GM19239 (cell line): ENCODE results near the gene CTNNBL1.

Experiments
- DNase-seq: peaks from one replicate; pipeline ENCODE4 v3.0.0; 2011; ENCODE audit warnings: low spot score; ENCODE audit not compliant: insufficient read length
- FAIRE-seq: peaks from 2 replicates; lab custom pipeline; 2011; peaks lifted over from hg19 to GRCh38; lab: Jason Lieb, UNC

Gene CTNNBL1

DNA sequence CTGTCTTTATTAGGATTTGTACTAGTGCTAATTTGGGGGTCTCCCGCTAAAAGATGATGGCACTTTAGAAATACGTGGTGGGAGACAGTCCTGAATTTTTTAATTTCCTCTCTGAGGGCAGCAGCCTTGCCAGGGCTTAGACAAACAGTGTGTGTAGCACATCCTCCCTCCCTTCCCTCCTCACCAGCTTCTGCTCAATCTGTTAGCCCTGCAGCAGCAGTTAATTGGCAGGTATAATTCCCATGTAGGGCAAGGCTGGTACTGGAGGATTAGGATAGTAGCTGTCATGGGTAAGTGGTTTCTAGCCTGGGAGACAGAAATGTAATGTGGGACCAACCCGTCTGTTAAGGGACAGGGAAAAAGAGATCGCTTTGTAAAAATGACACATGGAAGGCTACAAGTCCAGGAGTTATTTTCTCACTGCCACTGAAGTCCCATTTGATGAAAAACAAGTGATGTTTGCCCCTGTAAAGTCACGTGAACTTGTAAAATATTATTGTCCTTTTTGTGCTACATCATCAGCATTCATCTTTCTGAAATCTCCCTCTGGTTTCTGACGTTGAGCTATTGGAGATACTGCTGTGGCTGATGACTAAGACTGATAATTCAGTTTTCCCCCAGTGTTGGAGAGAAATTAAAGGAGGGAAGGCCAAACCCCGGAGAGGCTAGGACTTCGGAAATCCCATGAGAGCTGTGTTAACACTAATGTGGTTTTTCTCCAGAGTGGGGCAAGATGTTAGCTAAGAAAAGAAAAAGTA lies 40.6 kb downstream of the CTNNBL1 start:
- no peak for DNase-seq
- FAIRE-seq = no peak

DNA sequence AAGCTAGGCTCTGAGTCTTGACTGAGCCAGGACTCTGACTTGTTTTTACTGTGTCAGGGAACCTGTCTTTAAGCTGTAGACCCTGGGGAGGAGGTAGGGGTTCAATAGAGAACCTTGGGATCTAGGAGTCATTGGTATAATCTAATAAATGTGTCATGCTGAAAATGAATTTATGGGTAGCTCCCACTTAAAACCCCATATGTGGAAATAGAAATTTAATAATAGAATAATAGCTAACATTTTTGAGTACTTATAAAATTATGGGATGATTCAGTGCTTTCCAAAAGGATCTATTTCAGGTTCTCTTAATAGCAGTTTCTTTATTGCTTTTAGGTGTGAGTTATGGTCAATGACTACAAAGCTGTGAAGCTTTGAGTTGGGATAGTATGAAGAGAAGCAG lies 41.7 kb downstream of the CTNNBL1 start:
- DNase-seq (no peak), FAIRE-seq (no peak)

DNA sequence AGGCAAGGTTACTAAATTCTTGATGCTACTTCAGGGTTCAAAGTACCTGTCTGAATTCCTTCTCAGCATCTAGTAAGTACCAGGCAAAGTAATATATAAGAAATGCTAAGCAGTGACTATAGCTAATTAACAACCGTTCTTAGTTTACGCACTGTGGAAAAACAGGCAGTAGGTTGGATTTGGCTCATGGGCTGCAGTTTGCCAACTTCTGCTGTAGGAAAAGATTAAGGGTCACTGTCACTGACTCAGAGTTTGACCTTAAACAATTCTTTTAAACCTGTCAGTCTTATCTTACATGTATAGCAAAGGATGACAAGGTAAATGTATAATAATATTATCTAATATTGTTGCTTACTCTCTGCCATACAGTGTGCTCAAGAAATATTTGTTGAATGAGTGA lies 42.3 kb downstream of the CTNNBL1 start:
- no peak for FAIRE-seq
- no peak for DNase-seq

DNA sequence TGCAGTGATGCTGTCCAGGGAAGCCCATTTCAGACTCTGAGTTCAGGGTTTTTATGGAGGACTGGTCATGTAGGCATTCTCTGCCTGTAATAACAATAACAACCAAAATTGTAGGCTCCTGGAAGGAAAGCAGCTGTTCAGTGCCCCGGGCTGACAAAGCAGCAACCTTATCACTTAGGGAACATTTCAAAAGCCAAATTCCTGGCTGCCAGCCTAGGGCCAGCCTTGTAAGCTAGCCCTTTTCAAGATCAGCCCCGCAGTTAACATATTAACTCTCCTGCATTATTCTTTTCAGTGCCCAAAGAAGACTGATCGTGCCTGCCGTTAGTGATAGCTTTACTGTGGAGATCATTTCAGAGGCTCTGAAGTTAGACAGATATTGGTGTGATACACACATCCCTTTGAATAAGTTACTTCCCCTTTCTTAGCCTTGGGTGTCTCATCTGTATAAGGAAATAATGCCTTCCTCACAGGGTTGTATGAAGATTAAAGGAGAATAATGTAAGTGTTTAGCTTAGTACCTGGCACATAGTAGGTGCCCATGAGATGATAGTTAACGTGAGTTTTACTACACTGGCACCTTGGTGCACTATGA lies 44.1 kb downstream of the CTNNBL1 start:
- FAIRE-seq (no peak), DNase-seq (no peak)

DNA sequence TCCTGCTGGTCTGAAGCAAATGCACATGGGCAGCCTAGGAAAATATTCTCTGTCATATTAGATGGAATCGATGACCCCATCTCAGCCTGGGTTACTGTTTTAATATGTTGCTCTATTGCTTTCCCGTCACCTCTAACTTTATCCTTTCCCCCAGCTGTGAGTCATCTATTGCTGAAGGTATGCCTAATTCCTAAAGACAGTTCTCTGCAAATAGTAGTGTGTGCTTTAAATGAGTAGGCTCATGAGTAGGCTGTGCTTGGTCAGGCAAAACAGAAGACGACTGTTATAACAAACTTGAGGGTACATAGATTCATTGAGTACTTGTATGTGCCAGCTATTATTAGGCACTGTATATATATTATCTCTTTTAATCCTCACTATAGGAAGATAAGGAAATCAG lies 47.2 kb downstream of the CTNNBL1 start:
- FAIRE-seq = no peak
- DNase-seq = no peak

DNA sequence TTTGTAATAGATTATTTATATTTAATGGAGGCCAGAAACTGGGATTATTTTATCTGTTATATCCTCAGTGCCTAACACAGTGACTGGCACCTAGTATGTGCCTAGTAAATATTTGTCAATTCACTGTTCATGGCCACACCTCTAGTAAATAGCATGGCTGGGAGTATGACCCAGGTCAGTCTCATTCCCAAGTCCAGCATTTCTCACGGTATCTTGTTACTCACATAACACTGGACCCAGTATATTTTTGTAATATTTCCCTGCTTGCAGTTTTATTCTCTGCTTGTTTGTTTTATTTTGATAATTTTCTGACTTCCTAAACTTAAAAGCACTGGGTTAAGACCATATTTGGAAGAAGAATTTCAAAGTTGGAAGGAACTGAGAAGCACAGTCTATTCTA lies 47.7 kb downstream of the CTNNBL1 start:
- FAIRE-seq (no peak), DNase-seq (no peak)

DNA sequence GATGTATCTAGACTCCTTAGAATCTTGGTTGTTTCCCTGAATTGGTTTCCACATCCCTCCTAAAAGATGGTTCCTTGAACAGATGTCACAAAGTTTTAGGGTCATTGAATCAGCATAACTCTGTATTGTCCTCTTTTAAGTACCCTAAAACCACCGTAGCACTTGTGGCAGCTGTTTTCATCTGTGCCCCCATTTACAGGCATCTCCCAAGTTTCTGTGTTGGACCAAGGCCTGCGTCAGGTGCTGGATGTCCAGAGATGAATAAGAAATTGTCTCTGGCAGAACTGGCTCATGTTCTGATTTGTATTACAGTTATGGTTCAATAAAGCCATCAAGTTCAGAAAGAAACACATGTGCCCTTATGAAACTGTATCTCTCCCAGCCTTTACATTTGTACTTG lies 48.3 kb downstream of the CTNNBL1 start:
- FAIRE-seq (no peak), DNase-seq (no peak)

DNA sequence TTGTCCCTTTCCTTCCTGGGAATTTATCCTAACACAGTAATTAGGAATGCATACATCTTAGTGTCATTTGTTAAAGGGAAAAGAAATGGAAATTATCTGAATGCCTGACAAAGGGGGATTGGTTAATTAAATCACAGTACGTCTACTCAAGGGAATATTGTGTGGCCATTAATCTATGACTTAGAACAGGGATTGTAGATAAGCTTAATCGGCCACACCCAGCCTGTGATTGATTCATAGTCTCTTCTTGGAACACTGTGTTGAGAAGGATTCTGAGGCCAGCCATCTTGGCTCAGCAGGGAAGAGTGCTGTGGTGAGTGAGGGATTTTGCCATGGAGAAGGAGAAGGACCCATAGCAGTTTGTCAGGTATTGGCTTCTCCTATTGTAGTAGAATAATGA lies 50.5 kb downstream of the CTNNBL1 start:
- no peak for DNase-seq
- no peak for FAIRE-seq

DNA sequence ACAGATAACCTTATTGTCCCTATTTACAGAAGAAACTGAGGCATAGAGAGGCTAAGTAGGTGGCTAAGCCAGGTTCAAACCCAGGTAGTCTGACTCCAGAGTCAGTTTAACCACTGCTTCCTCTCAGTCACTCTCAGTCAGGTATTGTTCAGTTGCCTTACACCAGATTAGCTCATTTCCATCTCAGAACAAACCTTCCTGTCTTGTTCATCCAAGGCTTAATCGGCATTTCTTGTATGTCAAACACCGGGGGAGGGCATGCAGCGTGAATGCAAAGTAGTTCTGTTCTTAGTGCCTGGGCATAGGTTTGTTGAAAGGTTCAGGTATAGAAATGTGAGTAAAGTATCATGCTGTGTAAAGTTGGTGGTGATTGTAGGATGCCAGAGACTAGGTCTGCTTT lies 51.7 kb downstream of the CTNNBL1 start:
- no peak for DNase-seq
- no peak for FAIRE-seq

DNA sequence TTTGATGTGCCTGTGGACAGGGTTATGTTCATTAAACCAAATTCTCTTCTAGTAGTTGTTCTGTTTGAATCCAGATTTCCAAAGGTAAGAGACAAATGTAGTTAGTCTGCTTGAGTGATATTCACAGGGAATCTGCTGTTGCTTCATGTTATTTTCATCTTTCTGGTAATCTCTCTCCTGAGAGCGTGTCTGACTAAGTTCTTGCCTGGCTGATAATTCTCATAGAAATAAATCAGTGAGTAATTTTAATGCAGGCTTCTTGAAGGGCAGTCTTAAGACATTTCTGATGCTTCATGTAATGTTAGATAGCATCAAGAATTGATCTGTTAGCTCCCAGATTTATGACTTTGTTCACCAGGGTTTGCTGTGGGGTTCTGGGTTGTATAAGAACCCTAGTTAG lies 54.2 kb downstream of the CTNNBL1 start:
- DNase-seq (no peak), FAIRE-seq (no peak)

DNA sequence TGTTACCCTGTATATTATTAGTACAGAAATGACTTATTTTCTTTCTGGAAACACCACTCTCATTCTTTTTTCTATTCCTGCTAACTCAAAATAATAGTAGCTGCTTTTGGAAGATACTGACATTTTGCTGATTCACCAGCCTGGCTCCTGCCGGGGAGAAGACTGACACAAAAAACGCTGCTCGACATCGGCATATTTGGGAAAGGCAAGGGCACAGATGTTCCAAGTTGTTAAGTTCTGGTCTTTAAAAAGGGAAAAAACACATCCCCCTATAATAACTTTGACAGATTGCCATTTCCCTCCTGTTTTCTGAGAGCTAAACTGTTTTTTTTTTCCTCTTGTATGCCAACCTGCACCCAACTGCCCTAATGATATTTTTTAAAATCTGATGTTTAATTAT lies 55.4 kb downstream of the CTNNBL1 start:
- DNase-seq (no peak), FAIRE-seq (no peak)

DNA sequence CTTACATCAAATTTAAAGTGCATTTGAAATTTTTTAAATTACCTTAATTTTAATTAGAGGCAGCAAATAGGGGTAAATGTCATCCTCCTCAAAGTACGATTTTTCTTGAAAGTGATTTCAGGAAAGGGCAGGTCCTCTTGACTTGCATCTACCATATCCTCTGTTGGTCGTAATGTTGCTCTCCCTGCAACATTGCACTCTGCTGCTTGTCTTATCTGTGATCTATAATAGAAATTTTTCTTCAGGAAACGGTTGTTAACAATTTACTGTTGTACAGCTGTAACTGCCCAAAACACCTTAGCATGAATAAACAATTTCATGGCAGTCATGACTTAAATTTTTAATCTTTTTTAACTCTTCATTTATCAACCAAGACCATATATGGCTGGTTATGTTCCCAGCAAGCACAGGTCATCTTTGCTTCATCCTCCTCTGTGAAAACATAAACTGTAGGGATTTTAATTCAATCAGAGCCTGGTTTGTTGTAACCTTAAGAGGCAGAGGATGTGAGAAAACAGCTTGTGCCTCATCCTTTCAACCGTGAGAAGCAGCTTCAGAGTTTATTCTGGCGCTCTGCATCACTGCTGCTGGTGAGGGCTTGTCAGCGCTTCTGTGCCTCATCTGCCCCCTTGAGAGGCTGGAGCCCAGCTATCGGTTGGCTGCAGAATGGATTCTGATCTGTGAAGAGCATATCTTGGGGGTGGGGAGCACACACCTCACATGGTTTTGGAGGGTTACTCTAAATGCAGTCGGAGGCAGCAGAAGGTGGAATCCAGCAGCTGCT lies 56.0 kb downstream of the CTNNBL1 start:
- FAIRE-seq (peak; percentile 45), DNase-seq (no peak)

DNA sequence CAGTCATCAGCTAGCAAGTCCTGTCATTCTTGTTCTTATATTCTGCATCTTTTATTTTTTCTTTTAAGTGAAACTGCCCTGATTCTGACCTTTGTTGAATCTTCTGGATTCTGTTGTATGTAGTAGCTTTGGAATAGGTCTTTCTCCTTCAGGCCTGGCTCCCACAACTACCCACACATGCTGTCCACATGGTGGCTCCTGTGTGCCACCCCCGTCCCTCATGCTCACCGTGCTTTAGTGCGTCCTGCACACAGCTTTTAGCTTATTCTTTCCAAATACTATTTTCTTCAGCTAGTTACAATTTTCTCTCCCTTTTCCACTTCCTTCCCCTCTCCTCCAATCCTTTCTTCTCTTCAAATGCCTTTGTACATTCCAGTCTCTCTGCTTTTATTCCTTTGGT lies 61.8 kb downstream of the CTNNBL1 start:
- FAIRE-seq (no peak), DNase-seq (no peak)

DNA sequence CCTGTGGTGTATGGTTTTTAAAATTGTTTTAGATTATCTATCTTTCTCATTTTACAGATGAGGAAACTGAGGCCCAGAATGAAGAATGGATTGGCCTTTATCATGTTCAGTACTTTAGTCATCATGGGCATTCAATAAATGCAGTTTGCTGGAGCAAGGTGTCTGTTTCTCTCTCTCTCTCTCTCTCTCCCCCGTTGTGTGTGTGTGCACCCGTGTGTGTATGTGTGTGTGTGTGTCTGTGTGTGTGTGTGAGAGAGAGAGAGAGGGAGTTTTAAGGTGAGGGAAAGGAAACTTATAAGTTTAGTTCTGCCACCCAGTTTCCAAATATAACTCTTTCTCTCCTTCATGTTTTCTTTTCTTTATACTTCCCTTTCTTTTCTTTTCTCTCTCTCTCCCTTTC lies 62.4 kb downstream of the CTNNBL1 start:
- FAIRE-seq (no peak), DNase-seq (no peak)

DNA sequence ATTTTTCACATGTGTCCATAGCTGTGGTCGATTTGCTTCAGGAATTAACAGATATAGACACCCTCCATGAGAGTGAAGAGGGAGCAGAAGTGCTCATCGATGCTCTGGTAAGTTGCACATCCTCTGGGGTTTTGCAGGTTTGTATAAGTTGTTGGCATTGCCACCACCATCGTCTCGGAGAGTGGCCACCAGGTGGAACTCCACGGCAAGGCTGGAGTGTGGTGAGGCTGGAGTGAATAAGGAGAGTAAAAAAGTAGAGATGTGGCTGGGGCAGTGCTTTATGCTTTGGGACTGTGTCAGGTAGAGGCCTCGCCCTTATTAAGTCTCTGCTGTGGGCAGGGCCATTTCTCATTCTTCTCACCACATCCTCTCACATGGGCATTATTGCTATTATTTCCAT lies 63.7 kb downstream of the CTNNBL1 start:
- FAIRE-seq (no peak), DNase-seq (no peak)

DNA sequence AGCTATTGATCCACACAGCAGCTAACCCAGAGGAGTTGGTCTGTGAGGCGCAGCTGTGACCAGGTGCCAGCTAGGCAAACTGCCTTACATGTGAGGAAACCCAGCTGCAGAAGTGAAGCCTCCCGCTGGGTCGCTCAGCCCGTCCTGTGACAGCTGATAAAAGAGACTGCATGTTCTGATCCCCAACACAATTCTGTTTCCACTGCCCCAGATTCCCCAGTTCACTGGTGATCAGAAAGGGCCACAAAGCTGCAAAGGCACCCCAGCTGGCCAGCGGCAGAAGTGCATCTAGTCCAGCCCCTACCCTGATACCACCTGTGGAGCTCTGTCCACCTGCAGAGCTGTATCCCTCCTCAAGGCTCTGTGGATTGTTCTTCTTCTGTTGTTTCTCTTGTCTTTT lies 64.5 kb downstream of the CTNNBL1 start:
- DNase-seq (no peak), FAIRE-seq (no peak)

DNA sequence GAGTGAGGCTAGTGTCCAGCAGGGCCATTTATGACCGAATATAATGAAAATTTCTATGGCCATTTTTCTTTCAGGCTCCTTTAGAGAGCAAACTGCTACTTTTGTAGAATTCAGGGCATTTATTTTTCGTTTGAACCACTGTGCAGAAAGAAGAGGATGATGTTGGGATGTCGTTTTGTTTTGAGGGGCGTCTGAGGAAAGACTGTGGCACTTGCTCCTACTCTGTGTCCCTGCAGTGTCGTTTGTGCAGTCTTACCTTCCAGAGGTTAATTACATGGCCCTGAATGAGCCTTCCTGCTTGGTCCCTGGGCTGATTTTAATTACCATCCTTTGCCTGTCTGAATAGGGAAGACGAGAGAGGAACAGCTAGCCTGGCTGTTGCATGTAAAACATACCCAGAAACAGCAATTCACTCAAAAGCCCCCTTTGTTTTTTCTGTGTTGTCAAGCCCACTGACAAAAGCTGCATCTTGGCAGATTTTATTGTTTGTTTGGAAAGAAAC lies 65.3 kb downstream of the CTNNBL1 start:
- no peak for DNase-seq
- FAIRE-seq = no peak

DNA sequence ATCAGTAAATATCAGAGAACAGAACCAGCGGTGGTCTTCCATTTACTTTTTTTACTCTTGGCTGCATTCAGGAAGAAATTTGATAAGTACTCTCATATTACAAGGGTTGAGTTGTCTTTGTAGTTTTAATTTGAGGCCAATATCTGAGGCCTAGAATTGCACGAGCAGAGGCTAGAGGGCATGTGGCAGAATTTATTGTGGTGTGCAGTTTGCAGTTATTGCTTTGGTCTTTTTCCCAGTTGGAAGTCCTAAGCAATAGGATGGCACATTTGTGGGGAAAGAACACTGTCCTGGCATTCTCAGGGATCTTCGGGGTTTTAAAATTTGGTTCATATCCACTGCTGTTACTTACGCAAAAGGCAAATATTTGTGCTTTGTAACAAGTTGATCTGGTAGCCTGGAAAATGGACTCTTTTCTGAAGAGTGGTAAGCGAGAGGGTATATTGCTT lies 66.0 kb downstream of the CTNNBL1 start:
- DNase-seq (no peak), FAIRE-seq (no peak)

DNA sequence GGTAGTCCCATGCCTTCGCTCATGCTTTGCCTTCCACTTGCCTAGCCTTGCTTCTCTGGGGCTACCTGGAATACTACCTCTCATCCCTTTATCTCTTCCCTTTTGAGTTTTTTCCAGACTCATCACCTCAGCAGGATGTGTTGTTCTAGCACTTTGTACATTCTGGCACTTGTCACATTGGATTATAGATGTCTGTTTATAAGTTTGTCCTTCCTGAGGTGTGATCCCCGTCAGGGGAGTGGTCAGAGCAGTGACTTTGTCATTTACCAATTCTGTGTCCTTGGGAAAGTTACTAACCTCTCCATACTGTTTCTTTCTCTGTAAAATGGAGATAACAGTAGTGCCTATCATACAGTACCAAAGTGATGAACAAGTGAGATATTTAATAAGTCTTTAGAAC lies 66.5 kb downstream of the CTNNBL1 start:
- FAIRE-seq (no peak), DNase-seq (no peak)

DNA sequence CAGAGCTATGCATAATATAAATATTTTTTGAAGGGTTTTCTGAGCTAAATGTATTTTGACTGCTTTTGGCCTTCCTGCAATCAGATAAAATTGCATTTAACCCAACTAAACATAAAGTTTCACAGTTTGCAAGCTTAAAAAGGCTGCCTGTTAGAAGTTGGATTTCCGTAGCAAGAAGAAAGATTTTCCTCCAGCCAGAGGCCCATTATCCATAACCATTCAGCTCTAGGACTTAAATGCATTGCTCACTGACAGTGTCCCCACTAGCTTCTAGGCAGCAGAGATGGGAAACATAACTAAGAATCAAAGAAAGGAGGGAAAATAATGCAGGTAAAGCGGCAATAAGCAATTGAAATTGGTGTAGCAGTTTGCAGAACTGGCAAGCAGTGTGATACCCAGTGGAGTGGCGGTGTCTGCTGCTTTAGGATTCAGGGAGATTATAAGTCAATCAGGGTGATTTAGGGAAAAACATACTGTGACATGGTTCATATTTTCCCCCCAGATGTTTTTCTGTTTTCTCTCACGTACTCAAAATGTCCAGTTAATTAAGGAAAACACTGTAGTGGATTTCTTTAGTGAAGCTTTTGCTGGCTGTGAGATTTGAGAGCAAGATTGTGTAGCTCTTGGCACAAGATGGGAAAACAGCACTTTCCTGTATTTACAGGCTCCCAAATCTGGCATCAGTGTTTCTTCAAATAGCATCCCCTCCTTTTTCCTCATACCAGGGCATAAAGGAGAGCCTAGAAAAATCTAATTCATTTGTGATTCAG lies 69.1 kb downstream of the CTNNBL1 start:
- FAIRE-seq (no peak), DNase-seq (no peak)
